ENCODE results near the gene CABLES1. TPM values are rescaled to one million over a fixed set of nuclear protein-coding genes. Genes with fewer than 3 reads are reported as not detected.

Gene CABLES1
- polyA plus RNA-seq, 1 donor (not counting 4 experiments of a cell fraction or from before 2014, with no cell fraction given): 1.00 TPM

- Histone ChIP-seq H3K4me2 (ENCODE audit: control insufficient read depth, extremely low read depth, insufficient read depth, low read depth, low read length) (no peak overlapping the region), H3K79me2 (ENCODE audit: control insufficient read depth, insufficient read depth, low read length) (no peaks in the 10 kb centered on the region), H3K9me1 (ENCODE audit: control insufficient read depth, extremely low read depth, insufficient read depth, low read length) (no peaks in the 10 kb centered on the region), H3K4me3 (ENCODE audit: control insufficient read depth in 2 of 3, extremely low read depth in 1 of 3, insufficient read depth in 2 of 3, low read depth in 1 of 3, low read length in 3 of 3) (no peak overlapping the region), H3K27ac (ENCODE audit: control insufficient read depth, insufficient read depth, low read length) (no peak overlapping the region), H2AFZ (ENCODE audit: control insufficient read depth, low read length) (no peak overlapping the region), H3K9me3 (ENCODE audit: control insufficient read depth, low read depth, low read length) (peaks cover 8% of the 10 kb centered on the region), H3K4me1 (ENCODE audit: control insufficient read depth, extremely low read depth, insufficient read depth, low read length) (peaks cover 11% of the 10 kb centered on the region), H4K20me1 (ENCODE audit: control insufficient read depth, extremely low read depth, insufficient read depth, low read length) (no peaks in the 10 kb centered on the region), H3K27me3 (ENCODE audit: control insufficient read depth, extremely low read depth, insufficient read depth, low read length) (no peaks in the 10 kb centered on the region), H3K36me3 (ENCODE audit: control insufficient read depth in 2 of 2, extremely low read depth in 1 of 2, insufficient read depth in 2 of 2, low read length in 2 of 2) (no peaks in the 10 kb centered on the region), H3K9ac (ENCODE audit: control insufficient read depth, extremely low read depth, insufficient read depth, low read length) (no peak overlapping the region)
- DNase-seq (ENCODE audit: low read depth, low spot score) (no peak), FAIRE-seq (no peak)
- TF ChIP-seq, protein P1, sequence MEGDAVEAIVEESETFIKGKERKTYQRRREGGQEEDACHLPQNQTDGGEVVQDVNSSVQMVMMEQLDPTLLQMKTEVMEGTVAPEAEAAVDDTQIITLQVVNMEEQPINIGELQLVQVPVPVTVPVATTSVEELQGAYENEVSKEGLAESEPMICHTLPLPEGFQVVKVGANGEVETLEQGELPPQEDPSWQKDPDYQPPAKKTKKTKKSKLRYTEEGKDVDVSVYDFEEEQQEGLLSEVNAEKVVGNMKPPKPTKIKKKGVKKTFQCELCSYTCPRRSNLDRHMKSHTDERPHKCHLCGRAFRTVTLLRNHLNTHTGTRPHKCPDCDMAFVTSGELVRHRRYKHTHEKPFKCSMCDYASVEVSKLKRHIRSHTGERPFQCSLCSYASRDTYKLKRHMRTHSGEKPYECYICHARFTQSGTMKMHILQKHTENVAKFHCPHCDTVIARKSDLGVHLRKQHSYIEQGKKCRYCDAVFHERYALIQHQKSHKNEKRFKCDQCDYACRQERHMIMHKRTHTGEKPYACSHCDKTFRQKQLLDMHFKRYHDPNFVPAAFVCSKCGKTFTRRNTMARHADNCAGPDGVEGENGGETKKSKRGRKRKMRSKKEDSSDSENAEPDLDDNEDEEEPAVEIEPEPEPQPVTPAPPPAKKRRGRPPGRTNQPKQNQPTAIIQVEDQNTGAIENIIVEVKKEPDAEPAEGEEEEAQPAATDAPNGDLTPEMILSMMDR (optimal IDR thresholded peaks at IDR 0.05 in 1 of 3, IDR thresholded peaks at IDR 0.05 in 1 of 3, conservative IDR thresholded peaks at IDR 0.05 in 1 of 3; ENCODE audit: extremely low read depth in 1 of 3, insufficient read depth in 2 of 3, low read length in 3 of 3): no peak
- no peak for TF ChIP-seq EZH2 (IDR thresholded peaks at IDR 0.05; ENCODE audit: low read length)
- dilution Hi-C loops (cut with MboI; ENCODE audit: extremely low pct_ligation_motif_present, low sequenced_read_pairs): no loop called here
Observed at GRCh38 chr18:23277399-23277798, 142.1 kb downstream of the CABLES1 start.

GRCh38 chr18:23279931-23280330, 144.6 kb downstream of the CABLES1 start:
- no peak for FAIRE-seq
- no peaks in the 10 kb centered on the region for H4K20me1 ChIP-seq (ENCODE audit: control insufficient read depth, extremely low read depth, insufficient read depth, low read length)
- H3K27me3 ChIP-seq (ENCODE audit: control insufficient read depth, extremely low read depth, insufficient read depth, low read length): no peaks in the 10 kb centered on the region
- H3K9me1 ChIP-seq (ENCODE audit: control insufficient read depth, extremely low read depth, insufficient read depth, low read length): no peaks in the 10 kb centered on the region
- H3K9ac ChIP-seq (ENCODE audit: control insufficient read depth, extremely low read depth, insufficient read depth, low read length): no peak overlapping the region
- H3K27ac ChIP-seq (ENCODE audit: control insufficient read depth, insufficient read depth, low read length): no peak overlapping the region
- no peaks in the 10 kb centered on the region for H3K79me2 ChIP-seq (ENCODE audit: control insufficient read depth, insufficient read depth, low read length)
- H3K4me2 ChIP-seq (ENCODE audit: control insufficient read depth, extremely low read depth, insufficient read depth, low read depth, low read length): no peak overlapping the region
- DNase-seq (ENCODE audit: low read depth, low spot score): no peak
- dilution Hi-C loops (cut with MboI; ENCODE audit: extremely low pct_ligation_motif_present, low sequenced_read_pairs): no loop called here
- H2AFZ ChIP-seq (ENCODE audit: control insufficient read depth, low read length): no peak overlapping the region
- peaks cover 8% of the 10 kb centered on the region for H3K9me3 ChIP-seq (ENCODE audit: control insufficient read depth, low read depth, low read length)
- peaks cover 31% of the 10 kb centered on the region for H3K4me1 ChIP-seq (ENCODE audit: control insufficient read depth, extremely low read depth, insufficient read depth, low read length)
- TF ChIP-seq EZH2 (IDR thresholded peaks at IDR 0.05; ENCODE audit: low read length): no peak
- TF ChIP-seq, protein P1 (optimal IDR thresholded peaks at IDR 0.05 in 1 of 3, IDR thresholded peaks at IDR 0.05 in 1 of 3, conservative IDR thresholded peaks at IDR 0.05 in 1 of 3; ENCODE audit: extremely low read depth in 1 of 3, insufficient read depth in 2 of 3, low read length in 3 of 3): no peak
- no peaks in the 10 kb centered on the region for H3K36me3 ChIP-seq (ENCODE audit: control insufficient read depth in 2 of 2, extremely low read depth in 1 of 2, insufficient read depth in 2 of 2, low read length in 2 of 2)
- H3K4me3 ChIP-seq (ENCODE audit: control insufficient read depth in 2 of 3, extremely low read depth in 1 of 3, insufficient read depth in 2 of 3, low read depth in 1 of 3, low read length in 3 of 3): no peak overlapping the region

Data from keratinocyte (primary cell).